PC-9 (cell line): Measurements from ENCODE around the gene PJA1. TPM values are rescaled to one million over a fixed set of nuclear protein-coding genes. Genes with fewer than 3 reads are reported as not detected.

Source experiments
- BruUV-seq: library from RNA; stranded (reverse); fragments of 400-500 nt; replicated peaks from 2 replicates; lab custom pipeline; 2021; lab: Mats Ljungman, UMichigan
- CTCF ChIA-PET: fragments of 300-600 bp; sonication (Branson Sonifier 250); formaldehyde crosslinking; loops from one replicate; lab custom pipeline; 2022; ENCODE audit warnings: antibody characterized with exemption; lab: Charles Lee
- POLR2A ChIA-PET: fragments of 300-600 bp; sonication (Branson Sonifier 250); formaldehyde crosslinking; loops from one replicate; lab custom pipeline; 2022; ENCODE audit warnings: antibody characterized with exemption; ENCODE audit not compliant: unreplicated experiment; lab: Charles Lee
- DNase-seq, 2 experiments: peaks; one replicate each; pipeline versions ENCODE4 v3.0.0 to v3.0.0-alpha.2; 2015 to 2022; ENCODE audit warnings: mixed read lengths in 1 of 2
- H2AFZ ChIP-seq: fragments of 200-600 bp; sonication (generic); 2 replicates; pipeline ENCODE4 v1.8.1; 2017; ENCODE audit warnings: antibody characterized with exemption
- H3F3A ChIP-seq: fragments of 200-600 bp; sonication (generic); 2 replicates; pipeline ENCODE4 v1.8.1; 2017; ENCODE audit warnings: antibody characterized with exemption, mild to moderate bottlenecking, low read depth; ENCODE audit not compliant: insufficient read depth
- H3K27ac ChIP-seq: fragments of 200-600 bp; sonication (generic); 2 replicates; pipeline ENCODE4 v1.6.1; 2016; ENCODE audit warnings: mixed run types
- H3K27me3 ChIP-seq: fragments of 200-600 bp; sonication (generic); 2 replicates; pipeline ENCODE4 v1.6.1; 2016; ENCODE audit warnings: low read depth, mixed run types; ENCODE audit not compliant: insufficient read depth
- H3K36me3 ChIP-seq: fragments of 200-600 bp; sonication (generic); 2 replicates; pipeline ENCODE4 v1.6.1; 2016; ENCODE audit warnings: low read depth, mixed run types
- H3K4me1 ChIP-seq: fragments of 200-600 bp; sonication (generic); replicated peaks from 2 replicates; pipeline ENCODE4 v1.6.1; 2016; ENCODE audit warnings: mixed run types; ENCODE audit not compliant: insufficient read depth
- H3K4me2 ChIP-seq: fragments of 200-600 bp; sonication (generic); 2 replicates; pipeline ENCODE4 v1.6.1; 2017; ENCODE audit warnings: mixed run types
- H3K4me3 ChIP-seq: fragments of 200-600 bp; sonication (generic); 2 replicates; pipeline ENCODE4 v1.6.1; 2016; ENCODE audit warnings: mixed run types
- H3K79me2 ChIP-seq: fragments of 200-600 bp; sonication (generic); 2 replicates; pipeline ENCODE4 v1.6.1; 2017; ENCODE audit warnings: low read depth, mixed run types
- H3K9me2 ChIP-seq: fragments of 200-600 bp; sonication (generic); 2 replicates; pipeline ENCODE4 v1.8.1; 2017; ENCODE audit warnings: mild to moderate bottlenecking; ENCODE audit not compliant: insufficient read depth
- H3K9me3 ChIP-seq: fragments of 200-600 bp; sonication (generic); 2 replicates; pipeline ENCODE4 v1.8.1; 2016; ENCODE audit warnings: low read depth; ENCODE audit not compliant: insufficient read depth
- H4K20me1 ChIP-seq: fragments of 200-600 bp; sonication (generic); 2 replicates; pipeline ENCODE4 v1.8.1; 2017; ENCODE audit not compliant: insufficient read depth
- EZH2 ChIP-seq: fragments of 200-600 bp; sonication (generic); IDR thresholded peaks from 2 replicates; pipeline ENCODE4 v1.8.0; 2017; ENCODE audit warnings: antibody characterized with exemption, low read depth
- intact Hi-C: fragments of 100-400 bp; cut with micrococcal nuclease; formaldehyde crosslinking; loops from one replicate; pipeline ENCODE4 v1.10.0; 2022; ENCODE audit not compliant: unreplicated experiment
- total RNA-seq: library from RNA; stranded (reverse); gene quantifications from 2 replicates; pipeline ENCODE4 v1.2.3, GENCODE V29; 2021
- TF ChIP-seq, protein P1 (sequence below): fragments of 200-600 bp; sonication (generic); conservative IDR thresholded peaks from 2 replicates; pipeline ENCODE4 v1.6.1; 2017; ENCODE audit warnings: mixed run types, antibody characterized with exemption, mild to moderate bottlenecking, moderate library complexity

The PJA1 gene
- total RNA-seq, 1 experiment from 2014 or later = 27.7 TPM

- BruUV-seq = no TSS peak
- Histone ChIP-seq H4K20me1 (no peaks in the 10 kb centered on the region), H3K9me3 (no peaks in the 10 kb centered on the region), H3K36me3 (no peaks in the 10 kb centered on the region), H3F3A (no peaks in the 10 kb centered on the region), H3K4me2 (no peak overlapping the region), H2AFZ (no peak overlapping the region), H3K4me1 (no peaks in the 10 kb centered on the region), H3K9me2 (no peaks in the 10 kb centered on the region), H3K4me3 (no peak overlapping the region), H3K27ac (no peak overlapping the region), H3K27me3 (no peaks in the 10 kb centered on the region), H3K79me2 (no peaks in the 10 kb centered on the region)
- TF ChIP-seq, protein P1, sequence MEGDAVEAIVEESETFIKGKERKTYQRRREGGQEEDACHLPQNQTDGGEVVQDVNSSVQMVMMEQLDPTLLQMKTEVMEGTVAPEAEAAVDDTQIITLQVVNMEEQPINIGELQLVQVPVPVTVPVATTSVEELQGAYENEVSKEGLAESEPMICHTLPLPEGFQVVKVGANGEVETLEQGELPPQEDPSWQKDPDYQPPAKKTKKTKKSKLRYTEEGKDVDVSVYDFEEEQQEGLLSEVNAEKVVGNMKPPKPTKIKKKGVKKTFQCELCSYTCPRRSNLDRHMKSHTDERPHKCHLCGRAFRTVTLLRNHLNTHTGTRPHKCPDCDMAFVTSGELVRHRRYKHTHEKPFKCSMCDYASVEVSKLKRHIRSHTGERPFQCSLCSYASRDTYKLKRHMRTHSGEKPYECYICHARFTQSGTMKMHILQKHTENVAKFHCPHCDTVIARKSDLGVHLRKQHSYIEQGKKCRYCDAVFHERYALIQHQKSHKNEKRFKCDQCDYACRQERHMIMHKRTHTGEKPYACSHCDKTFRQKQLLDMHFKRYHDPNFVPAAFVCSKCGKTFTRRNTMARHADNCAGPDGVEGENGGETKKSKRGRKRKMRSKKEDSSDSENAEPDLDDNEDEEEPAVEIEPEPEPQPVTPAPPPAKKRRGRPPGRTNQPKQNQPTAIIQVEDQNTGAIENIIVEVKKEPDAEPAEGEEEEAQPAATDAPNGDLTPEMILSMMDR = no peak
- TF ChIP-seq EZH2 = no peak
- no peak for DNase-seq
- intact Hi-C loops = no loop called here
- CTCF ChIA-PET = no interaction called here
- POLR2A ChIA-PET = no interaction called here
These were observed 45.3 kb upstream of the PJA1 start for GRCh38 chrX:69210581-69210980.

- ChIA-PET CTCF (interaction anchor here (0.7 kb wide), 1 partner anchor 19 kb away, joined by 3 read pairs; no protein-coding TSS in a partner anchor), POLR2A (interaction anchor here (0.7 kb wide), 1 partner anchor 378 kb away, joined by 3 read pairs; the partner anchor contains the start of gene EFNB1)
- no peaks in the 10 kb centered on the region for H3K4me1 ChIP-seq
- H3K36me3 ChIP-seq = no peaks in the 10 kb centered on the region
- no peaks in the 10 kb centered on the region for H3F3A ChIP-seq
- H2AFZ ChIP-seq = no peak overlapping the region
- no peaks in the 10 kb centered on the region for H3K9me2 ChIP-seq
- H3K4me2 ChIP-seq = no peak overlapping the region
- H3K79me2 ChIP-seq = no peaks in the 10 kb centered on the region
- intact Hi-C loops = no loop called here
- no peaks in the 10 kb centered on the region for H3K27me3 ChIP-seq
- DNase-seq = no peak
- H3K27ac ChIP-seq = no peak overlapping the region
- H3K9me3 ChIP-seq = no peaks in the 10 kb centered on the region
- no TSS peak for BruUV-seq
- H3K4me3 ChIP-seq = no peak overlapping the region
- H4K20me1 ChIP-seq = no peaks in the 10 kb centered on the region
- no peak for TF ChIP-seq EZH2
- TF ChIP-seq, protein P1 = no peak
These were observed 42.0 kb upstream of the PJA1 start for GRCh38 chrX:69207216-69207615.

GRCh38 chrX:69203638-69204037, 38.4 kb upstream of the PJA1 start:
- Histone ChIP-seq H3F3A (no peaks in the 10 kb centered on the region), H3K9me2 (no peaks in the 10 kb centered on the region), H3K27ac (no peak overlapping the region), H3K79me2 (no peaks in the 10 kb centered on the region), H2AFZ (no peak overlapping the region), H3K4me3 (no peak overlapping the region), H3K36me3 (no peaks in the 10 kb centered on the region), H3K4me2 (no peak overlapping the region), H3K27me3 (no peaks in the 10 kb centered on the region), H3K4me1 (no peaks in the 10 kb centered on the region), H3K9me3 (no peaks in the 10 kb centered on the region), H4K20me1 (no peaks in the 10 kb centered on the region)
- DNase-seq = no peak
- POLR2A ChIA-PET = no interaction called here
- no TSS peak for BruUV-seq
- CTCF ChIA-PET = no interaction called here
- intact Hi-C loops = no loop called here
- no peak for TF ChIP-seq EZH2
- TF ChIP-seq, protein P1 = no peak
